DOHH2 (cell line): ENCODE data around the gene C9orf43.

Experiments
- H3F3A ChIP-seq: fragments of 200-600 bp; sonication (generic), shearing (Covaris generic); 2 replicates; pipeline ENCODE4 v1.6.0; 2016; ENCODE audit warnings: antibody characterized with exemption, mild to moderate bottlenecking; ENCODE audit not compliant: control insufficient read depth, insufficient read depth
- H3K27ac ChIP-seq: fragments of 200-600 bp; sonication (generic); 2 replicates; pipeline ENCODE4 v1.5.1; 2014; ENCODE audit warnings: low read depth, mild to moderate bottlenecking, low read length, moderate library complexity
- H3K27me3 ChIP-seq: fragments of 200-600 bp; sonication (generic); 2 replicates; pipeline ENCODE4 v1.6.1; 2014; ENCODE audit warnings: mild to moderate bottlenecking, low read length, mixed read lengths; ENCODE audit not compliant: control insufficient read depth
- H3K36me3 ChIP-seq: fragments of 200-600 bp; sonication (generic); 2 replicates; pipeline ENCODE4 v1.6.1; 2014; ENCODE audit warnings: mild to moderate bottlenecking, low read length, moderate library complexity, mixed read lengths; ENCODE audit not compliant: control insufficient read depth
- H3K4me1 ChIP-seq: fragments of 200-600 bp; sonication (generic); 2 replicates; pipeline ENCODE4 v1.6.1; 2014; ENCODE audit warnings: mild to moderate bottlenecking, low read length, mixed read lengths; ENCODE audit not compliant: control insufficient read depth
- H3K4me2 ChIP-seq: fragments of 200-600 bp; sonication (generic); 2 replicates; pipeline ENCODE4 v1.6.0; 2014; ENCODE audit warnings: mild to moderate bottlenecking, low read length, moderate library complexity
- H3K4me3 ChIP-seq: fragments of 200-600 bp; sonication (generic); 2 replicates; pipeline ENCODE4 v1.5.1; 2014; ENCODE audit warnings: mild to moderate bottlenecking, low read length, mixed read lengths
- H3K79me2 ChIP-seq: fragments of 200-600 bp; sonication (generic); 2 replicates; pipeline ENCODE4 v1.6.1; 2014; ENCODE audit warnings: mild to moderate bottlenecking, low read length, mixed read lengths; ENCODE audit not compliant: control insufficient read depth
- H3K9me2 ChIP-seq: fragments of 200-600 bp; sonication (generic); replicated peaks from 2 replicates; pipeline ENCODE4 v1.6.1; 2014; ENCODE audit warnings: mild to moderate bottlenecking, low read length, mixed read lengths; ENCODE audit not compliant: control insufficient read depth
- H3K9me3 ChIP-seq: fragments of 200-600 bp; sonication (generic); 2 replicates; pipeline ENCODE4 v1.6.1; 2014; ENCODE audit warnings: antibody characterized with exemption, low read length, mixed read lengths; ENCODE audit not compliant: control insufficient read depth, insufficient read depth
- H4K20me1 ChIP-seq: fragments of 200-600 bp; sonication (generic); 2 replicates; pipeline ENCODE4 v1.6.0; 2014; ENCODE audit warnings: low read depth, mild to moderate bottlenecking, antibody characterized with exemption, low read length, moderate library complexity; ENCODE audit not compliant: control insufficient read depth, insufficient read depth
- EZH2phosphoT487 ChIP-seq: fragments of 200-600 bp; sonication (generic); IDR thresholded peaks from 2 replicates; pipeline ENCODE4 v1.6.1; 2017; ENCODE audit warnings: borderline replicate concordance, mild to moderate bottlenecking, antibody characterized with exemption, low read length, moderate library complexity, mixed read lengths
- TF ChIP-seq, protein P1 (sequence below): fragments of 200-600 bp; sonication (generic); IDR thresholded peaks from one replicate; pipeline ENCODE4 v1.5.1; 2014; ENCODE audit warnings: antibody characterized with exemption, mild to moderate bottlenecking, low read depth, low read length; ENCODE audit not compliant: poor library complexity, severe bottlenecking

Gene C9orf43

DNA sequence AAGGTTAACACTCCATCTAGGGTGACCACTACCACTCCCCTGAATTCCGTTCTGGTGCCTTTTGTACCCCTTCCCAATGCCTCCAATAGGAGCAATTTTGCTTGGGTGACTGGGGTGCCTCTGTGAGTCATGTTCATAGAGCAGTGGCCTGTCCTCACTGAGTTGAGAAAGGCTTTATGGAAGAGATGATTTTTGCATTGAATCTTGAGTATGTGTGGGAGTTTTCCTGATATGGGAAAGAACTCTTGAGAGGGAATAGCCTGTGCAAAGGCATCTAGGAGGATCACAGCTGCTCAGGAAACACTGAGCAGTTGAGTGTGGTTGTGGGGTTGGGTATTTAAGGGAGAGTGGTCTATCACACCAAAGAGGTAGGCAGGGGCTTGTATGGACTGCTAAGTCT, 16.2 kb downstream of the C9orf43 start:
- Histone ChIP-seq H3K4me2 (no peak overlapping the region), H3K27ac (no peak overlapping the region), H3K4me3 (no peak overlapping the region), H3K27me3 (no peaks in the 10 kb centered on the region), H3K9me2 (no peaks in the 10 kb centered on the region), H3K79me2 (no peaks in the 10 kb centered on the region), H3K36me3 (no peaks in the 10 kb centered on the region), H3K9me3 (no peaks in the 10 kb centered on the region), H4K20me1 (no peaks in the 10 kb centered on the region), H3F3A (no peaks in the 10 kb centered on the region), H3K4me1 (no peaks in the 10 kb centered on the region)
- TF ChIP-seq EZH2phosphoT487: no peak
- TF ChIP-seq, protein P1, sequence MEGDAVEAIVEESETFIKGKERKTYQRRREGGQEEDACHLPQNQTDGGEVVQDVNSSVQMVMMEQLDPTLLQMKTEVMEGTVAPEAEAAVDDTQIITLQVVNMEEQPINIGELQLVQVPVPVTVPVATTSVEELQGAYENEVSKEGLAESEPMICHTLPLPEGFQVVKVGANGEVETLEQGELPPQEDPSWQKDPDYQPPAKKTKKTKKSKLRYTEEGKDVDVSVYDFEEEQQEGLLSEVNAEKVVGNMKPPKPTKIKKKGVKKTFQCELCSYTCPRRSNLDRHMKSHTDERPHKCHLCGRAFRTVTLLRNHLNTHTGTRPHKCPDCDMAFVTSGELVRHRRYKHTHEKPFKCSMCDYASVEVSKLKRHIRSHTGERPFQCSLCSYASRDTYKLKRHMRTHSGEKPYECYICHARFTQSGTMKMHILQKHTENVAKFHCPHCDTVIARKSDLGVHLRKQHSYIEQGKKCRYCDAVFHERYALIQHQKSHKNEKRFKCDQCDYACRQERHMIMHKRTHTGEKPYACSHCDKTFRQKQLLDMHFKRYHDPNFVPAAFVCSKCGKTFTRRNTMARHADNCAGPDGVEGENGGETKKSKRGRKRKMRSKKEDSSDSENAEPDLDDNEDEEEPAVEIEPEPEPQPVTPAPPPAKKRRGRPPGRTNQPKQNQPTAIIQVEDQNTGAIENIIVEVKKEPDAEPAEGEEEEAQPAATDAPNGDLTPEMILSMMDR: no peak

DNA sequence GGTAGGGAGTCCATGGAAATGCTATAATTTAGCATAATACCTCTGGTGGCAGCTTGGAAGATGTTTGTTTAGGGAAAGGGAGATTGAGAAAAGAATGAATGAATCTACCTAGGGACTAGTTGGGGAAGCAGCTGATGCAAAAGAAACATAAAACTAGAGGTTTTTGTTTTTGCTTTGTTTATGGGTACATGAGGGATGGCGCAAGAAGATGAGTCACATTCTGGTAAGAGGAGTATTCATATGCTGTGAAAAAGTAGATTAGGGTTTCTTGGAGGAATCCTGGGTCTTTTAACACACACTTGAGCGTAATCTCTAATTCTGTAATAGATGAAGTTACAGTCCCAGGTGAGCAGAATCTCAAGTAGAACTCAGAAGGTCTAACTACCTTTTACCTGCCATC, 17.1 kb downstream of the C9orf43 start:
- no peaks in the 10 kb centered on the region for H3K4me1 ChIP-seq
- H3K9me2 ChIP-seq: no peaks in the 10 kb centered on the region
- no peak overlapping the region for H3K4me2 ChIP-seq
- H3K9me3 ChIP-seq: no peaks in the 10 kb centered on the region
- no peaks in the 10 kb centered on the region for H4K20me1 ChIP-seq
- H3F3A ChIP-seq: no peaks in the 10 kb centered on the region
- TF ChIP-seq EZH2phosphoT487: no peak
- TF ChIP-seq, protein P1: no peak
- no peaks in the 10 kb centered on the region for H3K36me3 ChIP-seq
- H3K4me3 ChIP-seq: no peak overlapping the region
- no peaks in the 10 kb centered on the region for H3K27me3 ChIP-seq
- H3K27ac ChIP-seq: no peak overlapping the region
- H3K79me2 ChIP-seq: no peaks in the 10 kb centered on the region

DNA sequence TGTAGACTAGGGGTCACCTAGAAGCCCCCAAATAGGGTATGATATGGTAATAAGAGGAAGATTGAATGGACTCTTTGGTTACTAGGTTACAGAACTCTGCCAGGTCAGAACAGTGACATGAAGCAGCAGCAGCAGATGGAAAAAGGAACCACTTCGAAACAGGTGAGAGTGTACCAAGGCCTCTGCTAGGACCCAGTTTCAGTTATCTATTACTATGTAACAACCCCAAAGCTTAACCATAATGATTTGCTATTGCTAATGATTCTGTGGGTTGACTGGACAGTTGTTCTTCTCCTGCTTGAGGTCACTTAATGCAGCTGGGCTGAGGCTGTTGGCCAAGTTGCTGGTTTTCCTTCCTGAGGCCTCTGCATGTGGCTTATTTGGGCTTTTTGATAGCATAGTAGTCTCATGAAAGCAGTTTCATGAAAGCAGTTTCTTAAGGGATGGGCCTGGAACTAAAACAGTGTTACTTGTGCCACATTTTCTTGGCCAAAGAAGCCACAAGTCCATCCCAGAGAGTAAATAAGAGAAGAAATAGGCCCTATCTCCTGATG, 17.6 kb downstream of the C9orf43 start:
- TF ChIP-seq EZH2phosphoT487: no peak
- TF ChIP-seq, protein P1: no peak
- Histone ChIP-seq H3K79me2 (no peaks in the 10 kb centered on the region), H3K4me2 (no peak overlapping the region), H3K4me1 (no peaks in the 10 kb centered on the region), H3K9me2 (no peaks in the 10 kb centered on the region), H3K9me3 (no peaks in the 10 kb centered on the region), H4K20me1 (no peaks in the 10 kb centered on the region), H3K27me3 (no peaks in the 10 kb centered on the region), H3K4me3 (no peak overlapping the region), H3K27ac (no peak overlapping the region), H3K36me3 (no peaks in the 10 kb centered on the region), H3F3A (no peaks in the 10 kb centered on the region)

DNA sequence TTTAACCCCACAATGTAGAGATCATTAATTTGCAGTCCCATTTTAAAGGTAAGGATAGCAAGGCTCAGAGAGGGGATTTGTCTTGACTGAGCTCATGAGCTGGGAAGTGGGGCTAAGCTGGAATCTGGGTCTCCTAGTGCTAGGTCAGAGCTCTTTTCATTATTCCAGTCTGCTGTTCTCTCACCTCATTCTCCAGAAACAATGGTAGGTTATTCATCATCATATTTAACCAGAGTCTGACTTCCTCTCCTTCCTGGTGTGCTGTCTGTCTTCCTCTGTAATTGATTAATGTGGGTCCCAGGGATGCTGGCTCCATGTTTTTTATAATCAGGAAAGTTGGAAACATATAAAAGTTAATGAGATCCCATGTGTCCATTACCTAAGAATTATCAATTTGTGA, 20.6 kb downstream of the C9orf43 start:
- H3K9me3 ChIP-seq: no peaks in the 10 kb centered on the region
- no peaks in the 10 kb centered on the region for H3K36me3 ChIP-seq
- H4K20me1 ChIP-seq: no peaks in the 10 kb centered on the region
- H3K4me2 ChIP-seq: no peak overlapping the region
- H3K9me2 ChIP-seq: no peaks in the 10 kb centered on the region
- no peak overlapping the region for H3K27ac ChIP-seq
- H3K4me3 ChIP-seq: no peak overlapping the region
- no peak for TF ChIP-seq EZH2phosphoT487
- TF ChIP-seq, protein P1: no peak
- no peaks in the 10 kb centered on the region for H3K27me3 ChIP-seq
- no peaks in the 10 kb centered on the region for H3K4me1 ChIP-seq
- H3K79me2 ChIP-seq: no peaks in the 10 kb centered on the region
- no peaks in the 10 kb centered on the region for H3F3A ChIP-seq
